Ammon's horn (tissue), 1 donor: ENCODE measurements around the gene COL7A1.
A peak's percentile ranks its signal among the peaks of the same experiment; 100 is the strongest.
"Not testable (repeated sequence)": the region's sequence is repeated elsewhere in the genome, so short reads cannot be mapped to it uniquely, and the experiment has no call there.

Experiments used
- DNase-seq: peaks from one replicate; pipeline ENCODE4 v3.0.0-alpha.2; 2016; ENCODE audit warnings: low spot score

The COL7A1 gene

GRCh38 chr3:48543271-48543866 lies 51.8 kb downstream of the COL7A1 start:
- no peak for DNase-seq

DNA sequence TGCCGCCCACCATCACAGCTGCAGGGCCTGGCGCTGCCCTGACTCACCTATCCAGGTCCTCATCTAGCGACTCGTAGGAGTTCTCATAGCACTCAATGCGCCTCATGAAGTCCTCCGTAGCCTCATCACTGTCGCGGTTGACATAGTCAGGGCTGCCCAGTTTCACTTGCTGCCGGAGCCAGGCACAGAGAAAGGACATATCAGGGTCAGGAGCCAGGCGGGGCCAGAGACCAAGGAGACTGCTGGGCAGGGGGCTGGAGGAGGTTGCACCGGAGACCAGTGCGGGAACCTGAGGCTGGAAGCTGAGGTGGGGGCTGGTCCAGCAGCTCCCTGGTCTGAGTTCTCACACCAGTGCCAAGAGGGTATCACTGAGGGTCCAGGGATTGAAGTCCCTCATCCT lies 56.7 kb downstream of the COL7A1 start:
- no peak for DNase-seq

DNA sequence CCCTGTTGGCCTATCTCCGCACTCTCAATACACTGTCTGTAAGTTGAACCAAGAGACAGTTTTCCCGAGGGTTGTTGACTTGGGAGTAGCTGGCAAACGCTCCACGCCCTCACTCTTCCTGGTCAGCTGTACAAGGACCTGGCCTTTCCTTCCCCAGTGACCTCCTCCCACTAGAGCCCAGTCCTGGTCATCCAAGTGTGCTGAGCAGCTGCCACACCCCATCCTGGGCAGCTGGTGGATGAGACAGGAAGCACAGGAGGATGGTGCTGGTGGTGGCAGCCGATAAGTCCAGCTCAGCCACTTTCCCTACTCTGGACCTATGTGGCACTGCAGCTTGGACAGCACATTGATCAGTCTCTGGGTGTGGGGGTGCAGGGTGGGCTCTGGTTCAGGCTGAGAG lies 58.3 kb downstream of the COL7A1 start:
- no peak for DNase-seq

GRCh38 chr3:48536116-48536515 lies 59.0 kb downstream of the COL7A1 start:
- DNase-seq: no peak

- DNase-seq: no peak
Observed at GRCh38 chr3:48535578-48535977, 59.6 kb downstream of the COL7A1 start.

- DNase-seq: no peak
Observed at GRCh38 chr3:48532977-48533337, 62.2 kb downstream of the COL7A1 start.

GRCh38 chr3:48532271-48532976 lies 62.7 kb downstream of the COL7A1 start:
- DNase-seq: peak; percentile 80

DNA sequence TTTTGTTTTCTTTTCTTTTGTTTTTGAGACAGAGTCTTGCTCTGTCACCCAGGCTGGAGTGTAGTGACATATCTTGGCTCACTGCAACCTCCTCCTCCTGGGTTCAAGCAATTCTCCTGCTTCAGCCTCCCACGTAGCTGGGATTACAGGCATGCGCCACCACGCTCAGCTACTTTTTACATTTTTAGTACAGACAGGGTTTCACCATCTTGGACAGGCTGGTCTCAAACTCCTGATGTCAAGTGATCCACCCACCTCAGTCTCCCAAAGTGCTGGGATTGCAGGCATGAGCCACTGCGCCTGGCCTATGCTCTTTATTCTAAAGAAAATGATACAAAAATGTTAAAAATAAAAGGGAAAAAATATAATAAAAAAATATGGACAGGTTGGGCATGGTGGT lies 64.4 kb downstream of the COL7A1 start:
- not testable (repeated sequence) for DNase-seq

- no peak for DNase-seq
Observed at GRCh38 chr3:48528754-48529153, 66.4 kb downstream of the COL7A1 start.

GRCh38 chr3:48528048-48528447 lies 67.1 kb downstream of the COL7A1 start:
- DNase-seq: no peak

DNA sequence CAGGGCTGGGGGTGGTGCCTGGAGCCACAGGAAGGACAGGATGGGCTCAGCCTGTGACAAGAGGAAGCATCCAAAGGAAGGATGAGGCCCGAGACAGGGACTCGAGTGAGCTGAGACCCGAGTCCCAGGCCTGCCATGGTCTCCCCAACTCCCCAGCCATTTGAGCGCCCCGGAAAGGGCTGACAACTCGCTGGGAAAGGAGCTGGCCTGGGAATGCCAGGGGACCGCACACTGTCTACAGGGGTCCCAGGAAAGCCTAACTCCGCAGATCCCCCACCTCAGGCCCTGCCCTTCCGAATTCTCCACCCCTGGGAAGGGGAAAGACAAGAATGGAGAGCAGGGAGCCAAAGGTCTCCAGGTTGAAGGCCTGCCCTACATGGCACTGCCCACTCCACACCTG lies 70.2 kb downstream of the COL7A1 start:
- DNase-seq: no peak

DNA sequence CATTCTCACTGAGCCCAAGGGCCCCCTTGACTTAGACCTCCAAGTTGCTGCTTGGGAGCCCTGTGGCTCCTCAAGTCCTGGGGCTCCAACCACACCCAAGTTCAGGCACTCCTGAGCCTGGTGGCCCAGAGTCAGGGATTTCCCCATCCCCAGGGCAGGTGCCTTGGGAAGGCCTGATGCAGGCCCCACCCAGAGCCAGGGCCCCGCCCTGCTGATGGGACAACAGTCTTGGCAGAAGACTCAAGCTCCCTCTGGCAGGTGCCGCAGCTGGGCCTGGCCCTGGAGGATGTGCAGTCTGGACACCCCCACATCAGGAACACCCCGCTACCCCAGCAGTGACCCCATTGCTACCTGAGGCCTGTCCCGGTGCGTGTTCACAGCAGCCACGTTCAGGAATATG lies 73.5 kb downstream of the COL7A1 start:
- DNase-seq: no peak

- DNase-seq: no peak
Observed at GRCh38 chr3:48519277-48519643, 75.9 kb downstream of the COL7A1 start.

GRCh38 chr3:48518638-48519276 lies 76.4 kb downstream of the COL7A1 start:
- no peak for DNase-seq

DNA sequence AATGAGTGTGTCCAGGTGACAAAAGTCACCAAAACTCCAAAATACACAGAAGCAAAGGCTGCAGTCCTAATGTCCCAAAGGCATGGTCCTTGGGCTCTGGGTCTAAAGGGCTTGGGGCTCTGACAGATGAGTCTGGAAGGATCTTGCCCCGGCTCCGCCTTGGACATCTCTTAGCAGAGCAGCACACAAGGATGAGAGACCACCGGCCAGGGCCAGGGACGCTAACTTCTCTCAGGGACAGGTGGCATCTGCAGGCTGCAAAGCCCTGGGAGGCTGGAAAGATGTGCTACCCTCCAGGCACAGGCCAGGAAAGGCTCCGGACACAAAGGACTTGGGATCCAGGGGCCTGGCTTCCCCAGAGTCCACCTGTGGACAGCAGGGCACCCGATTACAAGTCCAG lies 77.1 kb downstream of the COL7A1 start:
- DNase-seq: no peak

DNA sequence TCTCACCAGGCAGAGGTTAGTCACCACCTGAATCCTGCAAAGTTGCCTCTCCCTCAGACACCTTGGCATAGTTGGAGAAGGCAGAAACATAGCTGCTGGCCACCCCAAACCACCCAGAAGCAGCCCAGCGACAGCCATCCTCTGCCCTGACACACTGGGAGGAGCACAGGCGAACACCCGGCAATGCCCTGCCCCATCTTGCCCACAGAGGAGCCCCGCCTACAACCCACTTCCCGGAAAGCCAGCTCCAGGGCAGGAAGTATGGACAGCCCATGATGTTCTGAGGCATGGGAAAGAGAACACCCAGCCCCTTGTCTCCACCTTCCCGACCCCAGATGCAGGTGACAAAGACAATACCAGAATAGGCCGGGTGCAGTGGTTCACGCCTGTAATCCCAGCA lies 78.6 kb downstream of the COL7A1 start:
- DNase-seq: no peak

- no peak for DNase-seq
Observed at GRCh38 chr3:48514431-48515227, 80.5 kb downstream of the COL7A1 start.
